ENCODE data around the gene SPEM1. TPM values are rescaled to one million over a fixed set of nuclear protein-coding genes. Genes with fewer than 3 reads are reported as not detected.
"Not testable (repeated sequence)": the region's sequence is repeated elsewhere in the genome, so short reads cannot be mapped to it uniquely, and the experiment has no call there.

The SPEM1 gene
- total RNA-seq, 1 donor from 2014 or later: not detected

- intact Hi-C loops (cut with micrococcal nuclease): no loop called here
- no peaks in the 10 kb centered on the region for H3K27me3 Mint-ChIP-seq (ENCODE audit: low read depth)
- H3K36me3 Mint-ChIP-seq (ENCODE audit: low read depth): peaks cover 18% of the 10 kb centered on the region
- no peaks in the 10 kb centered on the region for H3K4me1 Mint-ChIP-seq (ENCODE audit: low read depth)
- DNase-seq (ENCODE audit: low spot score): no peak
- H3K9me3 Mint-ChIP-seq: no peaks in the 10 kb centered on the region
- H3K27ac Mint-ChIP-seq: no peak overlapping the region
- no peak overlapping the region for H3K4me3 Mint-ChIP-seq (ENCODE audit: low read depth)
Observed at GRCh38 chr17:7464081-7464480, 44.0 kb downstream of the SPEM1 start.

- Mint-ChIP-seq H3K9me3 (no peaks in the 10 kb centered on the region), H3K4me3 (ENCODE audit: low read depth) (no peak overlapping the region), H3K36me3 (ENCODE audit: low read depth) (peaks cover 18% of the 10 kb centered on the region), H3K27me3 (ENCODE audit: low read depth) (no peaks in the 10 kb centered on the region), H3K27ac (no peak overlapping the region), H3K4me1 (ENCODE audit: low read depth) (no peaks in the 10 kb centered on the region)
- no peak for DNase-seq (ENCODE audit: low spot score)
- intact Hi-C loops (cut with micrococcal nuclease): no loop called here
Observed at GRCh38 chr17:7465597-7466275, 45.6 kb downstream of the SPEM1 start.

GRCh38 chr17:7466318-7466638 lies 46.2 kb downstream of the SPEM1 start:
- Mint-ChIP-seq H3K27ac (no peak overlapping the region), H3K27me3 (ENCODE audit: low read depth) (no peaks in the 10 kb centered on the region), H3K4me3 (ENCODE audit: low read depth) (no peak overlapping the region), H3K9me3 (no peaks in the 10 kb centered on the region), H3K36me3 (ENCODE audit: low read depth) (peaks cover 15% of the 10 kb centered on the region), H3K4me1 (ENCODE audit: low read depth) (no peaks in the 10 kb centered on the region)
- DNase-seq (ENCODE audit: low spot score): no peak
- intact Hi-C loops (cut with micrococcal nuclease): no loop called here

- no peak for DNase-seq (ENCODE audit: low spot score)
- Mint-ChIP-seq H3K36me3 (ENCODE audit: low read depth) (peaks cover 13% of the 10 kb centered on the region), H3K9me3 (no peaks in the 10 kb centered on the region), H3K27me3 (ENCODE audit: low read depth) (no peaks in the 10 kb centered on the region), H3K4me1 (ENCODE audit: low read depth) (peaks cover 5% of the 10 kb centered on the region), H3K27ac (peak overlapping the region; percentile 16), H3K4me3 (ENCODE audit: low read depth) (no peak overlapping the region)
- intact Hi-C loops (cut with micrococcal nuclease): no loop called here
Observed at GRCh38 chr17:7466639-7467341, 46.7 kb downstream of the SPEM1 start.

GRCh38 chr17:7467498-7467897 lies 47.4 kb downstream of the SPEM1 start:
- Mint-ChIP-seq H3K9me3 (no peaks in the 10 kb centered on the region), H3K36me3 (ENCODE audit: low read depth) (peaks cover 13% of the 10 kb centered on the region), H3K27ac (no peak overlapping the region), H3K27me3 (ENCODE audit: low read depth) (no peaks in the 10 kb centered on the region), H3K4me1 (ENCODE audit: low read depth) (peaks cover 7% of the 10 kb centered on the region), H3K4me3 (ENCODE audit: low read depth) (no peak overlapping the region)
- intact Hi-C loops (cut with micrococcal nuclease): no loop called here
- no peak for DNase-seq (ENCODE audit: low spot score)

- intact Hi-C loops (cut with micrococcal nuclease): no loop called here
- DNase-seq (ENCODE audit: low spot score): no peak
- Mint-ChIP-seq H3K4me3 (ENCODE audit: low read depth) (no peak overlapping the region), H3K4me1 (ENCODE audit: low read depth) (peaks cover 10% of the 10 kb centered on the region), H3K9me3 (no peaks in the 10 kb centered on the region), H3K27ac (no peak overlapping the region), H3K36me3 (ENCODE audit: low read depth) (peaks cover 10% of the 10 kb centered on the region), H3K27me3 (ENCODE audit: low read depth) (no peaks in the 10 kb centered on the region)
Observed at GRCh38 chr17:7468290-7468689, 48.2 kb downstream of the SPEM1 start.

- Mint-ChIP-seq H3K4me3 (ENCODE audit: low read depth) (no peak overlapping the region), H3K27ac (no peak overlapping the region), H3K27me3 (ENCODE audit: low read depth) (no peaks in the 10 kb centered on the region), H3K36me3 (ENCODE audit: low read depth) (peaks cover 10% of the 10 kb centered on the region), H3K4me1 (ENCODE audit: low read depth) (peaks cover 10% of the 10 kb centered on the region), H3K9me3 (no peaks in the 10 kb centered on the region)
- DNase-seq (ENCODE audit: low spot score): no peak
- intact Hi-C loops (cut with micrococcal nuclease): no loop called here
Observed at GRCh38 chr17:7468804-7469389, 48.8 kb downstream of the SPEM1 start.

- H3K27me3 Mint-ChIP-seq (ENCODE audit: low read depth); H3K9me3 Mint-ChIP-seq; intact Hi-C loops (cut with micrococcal nuclease); H3K27ac Mint-ChIP-seq; H3K4me3 Mint-ChIP-seq (ENCODE audit: low read depth); H3K4me1 Mint-ChIP-seq (ENCODE audit: low read depth); H3K36me3 Mint-ChIP-seq (ENCODE audit: low read depth); DNase-seq (ENCODE audit: low spot score): not testable (repeated sequence)
Observed at GRCh38 chr17:7469843-7470242, 49.7 kb downstream of the SPEM1 start.

- H3K4me3 Mint-ChIP-seq (ENCODE audit: low read depth); H3K9me3 Mint-ChIP-seq; intact Hi-C loops (cut with micrococcal nuclease); H3K4me1 Mint-ChIP-seq (ENCODE audit: low read depth); H3K36me3 Mint-ChIP-seq (ENCODE audit: low read depth); H3K27ac Mint-ChIP-seq; DNase-seq (ENCODE audit: low spot score); H3K27me3 Mint-ChIP-seq (ENCODE audit: low read depth): not testable (repeated sequence)
Observed at GRCh38 chr17:7470457-7470973, 50.4 kb downstream of the SPEM1 start.

Other genes with a start within 250 kb of the SPEM1 start
- gene ASGR1, start 241.0 kb upstream of the SPEM1 start, total RNA-seq: 1.7 and 1.8 TPM in 2 replicates
- gene DLG4, start 200.5 kb upstream of the SPEM1 start, total RNA-seq: 10.5 and 10.6 TPM in 2 replicates
- 492 and 503 TPM in 2 replicates for gene ACADVL, start 200.4 kb upstream of the SPEM1 start, total RNA-seq
- gene DVL2, start 185.8 kb upstream of the SPEM1 start, total RNA-seq: 69.7 and 73.1 TPM in 2 replicates
- 43.4 and 47.8 TPM in 2 replicates for gene PHF23, start 180.9 kb upstream of the SPEM1 start, total RNA-seq
- gene GABARAP, start 177.9 kb upstream of the SPEM1 start, total RNA-seq: 145 and 147 TPM in 2 replicates
- gene CTDNEP1, start 168.6 kb upstream of the SPEM1 start, total RNA-seq: 170 and 181 TPM in 2 replicates
- gene ELP5, start 168.1 kb upstream of the SPEM1 start, total RNA-seq: 64.8 and 65.3 TPM in 2 replicates
- gene CLDN7, start 157.8 kb upstream of the SPEM1 start, total RNA-seq: 0.21 and 0.41 TPM in 2 replicates
- 0.14 and 0.25 TPM in 2 replicates for gene SLC2A4, start 138.6 kb upstream of the SPEM1 start, total RNA-seq
- 0.43 and 0.51 TPM in 2 replicates for gene YBX2, start 125.7 kb upstream of the SPEM1 start, total RNA-seq
- gene EIF5A, start 112.7 kb upstream of the SPEM1 start, total RNA-seq: 1,189 and 1,199 TPM in 2 replicates
- gene GPS2, start 105.0 kb upstream of the SPEM1 start, total RNA-seq: 57.6 and 64.9 TPM in 2 replicates
- 45.7 and 47.7 TPM in 2 replicates for gene NEURL4, start 91.0 kb upstream of the SPEM1 start, total RNA-seq
- gene ACAP1, start 83.8 kb upstream of the SPEM1 start, total RNA-seq: 361 and 382 TPM in 2 replicates
- gene KCTD11, start 68.2 kb upstream of the SPEM1 start, total RNA-seq: 8.0 and 8.5 TPM in 2 replicates
- 0.25 TPM in 1 of 2 replicates, not detected in the other for gene TMEM95, start 65.2 kb upstream of the SPEM1 start, total RNA-seq
- gene TNK1, start 39.2 kb upstream of the SPEM1 start, total RNA-seq: 4.0 and 5.2 TPM in 2 replicates
- 75.4 and 76.2 TPM in 2 replicates for gene PLSCR3, start 25.8 kb upstream of the SPEM1 start, total RNA-seq
- gene TMEM256, start 16.2 kb upstream of the SPEM1 start, total RNA-seq: 67.3 and 67.7 TPM in 2 replicates
- 3.9 and 4.2 TPM in 2 replicates for gene NLGN2, start 12.5 kb upstream of the SPEM1 start, total RNA-seq
- not detected in 2 replicates for gene SPEM2, start 5.3 kb downstream of the SPEM1 start, total RNA-seq
- gene SPEM3, start 8.5 kb downstream of the SPEM1 start, total RNA-seq: not detected in 2 replicates
- gene TMEM102, start 15.1 kb downstream of the SPEM1 start, total RNA-seq: 13.4 and 14.8 TPM in 2 replicates
- gene FGF11, start 19.2 kb downstream of the SPEM1 start, total RNA-seq: 4.8 and 6.1 TPM in 2 replicates
- gene CHRNB1, start 24.7 kb downstream of the SPEM1 start, total RNA-seq: 6.6 and 6.9 TPM in 2 replicates
- gene ZBTB4, start 59.3 kb downstream of the SPEM1 start, total RNA-seq: 20.2 and 20.3 TPM in 2 replicates
- not detected in 2 replicates for gene SLC35G6, start 61.1 kb downstream of the SPEM1 start, total RNA-seq
- gene POLR2A, start 64.0 kb downstream of the SPEM1 start, total RNA-seq: 247 and 261 TPM in 2 replicates
- gene TNFSF12, start 128.7 kb downstream of the SPEM1 start, total RNA-seq: 31.8 and 36.0 TPM in 2 replicates
- 2.9 and 3.5 TPM in 2 replicates for gene TNFSF13, start 138.4 kb downstream of the SPEM1 start, total RNA-seq
- gene SENP3, start 141.6 kb downstream of the SPEM1 start, total RNA-seq: 64.9 and 69.6 TPM in 2 replicates
- gene CD68, start 159.3 kb downstream of the SPEM1 start, total RNA-seq: 9.6 and 10.1 TPM in 2 replicates
- gene MPDU1, start 163.5 kb downstream of the SPEM1 start, total RNA-seq: 98.6 and 106 TPM in 2 replicates
- gene SOX15, start 169.8 kb downstream of the SPEM1 start, total RNA-seq: 0.21 and 0.60 TPM in 2 replicates
- 59.0 and 63.1 TPM in 2 replicates for gene FXR2, start 194.6 kb downstream of the SPEM1 start, total RNA-seq
- 25.4 and 27.9 TPM in 2 replicates for gene SAT2, start 207.5 kb downstream of the SPEM1 start, total RNA-seq
- gene SHBG, start 209.8 kb downstream of the SPEM1 start, total RNA-seq: 0.46 TPM in 1 of 2 replicates, not detected in the other
- 0.32 and 0.37 TPM in 2 replicates for gene ATP1B2, start 230.6 kb downstream of the SPEM1 start, total RNA-seq